ENCODE results near the gene NFATC1. TPM values are rescaled to one million over a fixed set of nuclear protein-coding genes. Genes with fewer than 3 reads are reported as not detected.

The NFATC1 gene
- total and polyA plus RNA-seq, 2 donors (not counting 1 experiment from before 2014, with no cell fraction given), result 0.92 to 4.3 TPM

GRCh38 chr18:79545736-79546171 lies 150.0 kb downstream of the NFATC1 start:
- H4K20me1 ChIP-seq (ENCODE audit: control insufficient read depth, extremely low read depth, insufficient read depth, low read length), result no peaks in the 10 kb centered on the region
- no peak for DNase-seq (ENCODE audit: low read depth in 2 of 2)
- H3K9me3 ChIP-seq (ENCODE audit: control insufficient read depth, insufficient read depth, low read depth, low read length), result no peaks in the 10 kb centered on the region
- H3K4me3 ChIP-seq (replicated peaks in 1 of 4; ENCODE audit: control extremely low read depth in 1 of 4, insufficient read depth in 1 of 4, low read depth in 3 of 4, low read length in 4 of 4), result no peak overlapping the region
- no peaks in the 10 kb centered on the region for H3K4me1 ChIP-seq (ENCODE audit: control insufficient read depth, extremely low read depth, insufficient read depth, low read length)
- TF ChIP-seq EZH2 (IDR thresholded peaks at IDR 0.05; ENCODE audit: low read length, missing control alignments) (no peak), CTCF (conservative IDR thresholded peaks at IDR 0.05 in 1 of 2, IDR thresholded peaks at IDR 0.05 in 1 of 2; ENCODE audit: low read depth in 1 of 2, low read length in 2 of 2) (no peak)
- H3K9ac ChIP-seq (ENCODE audit: insufficient read depth, low read length), result no peak overlapping the region
- no peaks in the 10 kb centered on the region for H3K79me2 ChIP-seq (ENCODE audit: control insufficient read depth, insufficient read depth, low read length)
- no peaks in the 10 kb centered on the region for H3K36me3 ChIP-seq (ENCODE audit: control insufficient read depth, insufficient read depth, low read length)
- no peak overlapping the region for H3K4me2 ChIP-seq (ENCODE audit: extremely low read depth, insufficient read depth, low read length)
- no peak overlapping the region for H3K27ac ChIP-seq (ENCODE audit: insufficient read depth, low read length)
- no peak overlapping the region for H2AFZ ChIP-seq (ENCODE audit: low read length)
- H3K27me3 ChIP-seq (ENCODE audit: control insufficient read depth, insufficient read depth, low read length), result no peaks in the 10 kb centered on the region

GRCh38 chr18:79546781-79547272 lies 151.1 kb downstream of the NFATC1 start:
- Histone ChIP-seq H3K9me3 (ENCODE audit: control insufficient read depth, insufficient read depth, low read depth, low read length) (no peaks in the 10 kb centered on the region), H2AFZ (ENCODE audit: low read length) (no peak overlapping the region), H3K79me2 (ENCODE audit: control insufficient read depth, insufficient read depth, low read length) (no peaks in the 10 kb centered on the region), H3K4me2 (ENCODE audit: extremely low read depth, insufficient read depth, low read length) (no peak overlapping the region), H3K9ac (ENCODE audit: insufficient read depth, low read length) (no peak overlapping the region), H4K20me1 (ENCODE audit: control insufficient read depth, extremely low read depth, insufficient read depth, low read length) (no peaks in the 10 kb centered on the region), H3K4me3 (replicated peaks in 1 of 4; ENCODE audit: control extremely low read depth in 1 of 4, insufficient read depth in 1 of 4, low read depth in 3 of 4, low read length in 4 of 4) (no peak overlapping the region), H3K36me3 (ENCODE audit: control insufficient read depth, insufficient read depth, low read length) (no peaks in the 10 kb centered on the region), H3K27me3 (ENCODE audit: control insufficient read depth, insufficient read depth, low read length) (no peaks in the 10 kb centered on the region), H3K4me1 (ENCODE audit: control insufficient read depth, extremely low read depth, insufficient read depth, low read length) (no peaks in the 10 kb centered on the region), H3K27ac (ENCODE audit: insufficient read depth, low read length) (no peak overlapping the region)
- no peak for TF ChIP-seq CTCF (conservative IDR thresholded peaks at IDR 0.05 in 1 of 2, IDR thresholded peaks at IDR 0.05 in 1 of 2; ENCODE audit: low read depth in 1 of 2, low read length in 2 of 2)
- TF ChIP-seq EZH2 (IDR thresholded peaks at IDR 0.05; ENCODE audit: low read length, missing control alignments), result no peak
- DNase-seq (ENCODE audit: low read depth in 2 of 2), result no peak

GRCh38 chr18:79547413-79548076 lies 151.8 kb downstream of the NFATC1 start:
- Histone ChIP-seq H2AFZ (ENCODE audit: low read length) (no peak overlapping the region), H3K4me2 (ENCODE audit: extremely low read depth, insufficient read depth, low read length) (no peak overlapping the region), H3K9me3 (ENCODE audit: control insufficient read depth, insufficient read depth, low read depth, low read length) (no peaks in the 10 kb centered on the region), H3K79me2 (ENCODE audit: control insufficient read depth, insufficient read depth, low read length) (no peaks in the 10 kb centered on the region), H3K9ac (ENCODE audit: insufficient read depth, low read length) (no peak overlapping the region), H3K36me3 (ENCODE audit: control insufficient read depth, insufficient read depth, low read length) (no peaks in the 10 kb centered on the region), H3K4me1 (ENCODE audit: control insufficient read depth, extremely low read depth, insufficient read depth, low read length) (no peaks in the 10 kb centered on the region), H4K20me1 (ENCODE audit: control insufficient read depth, extremely low read depth, insufficient read depth, low read length) (no peaks in the 10 kb centered on the region), H3K27ac (ENCODE audit: insufficient read depth, low read length) (no peak overlapping the region), H3K4me3 (replicated peaks in 1 of 4; ENCODE audit: control extremely low read depth in 1 of 4, insufficient read depth in 1 of 4, low read depth in 3 of 4, low read length in 4 of 4) (no peak overlapping the region), H3K27me3 (ENCODE audit: control insufficient read depth, insufficient read depth, low read length) (no peaks in the 10 kb centered on the region)
- DNase-seq (ENCODE audit: low read depth in 2 of 2), result no peak
- TF ChIP-seq CTCF (conservative IDR thresholded peaks at IDR 0.05 in 1 of 2, IDR thresholded peaks at IDR 0.05 in 1 of 2; ENCODE audit: low read depth in 1 of 2, low read length in 2 of 2) (no peak), EZH2 (IDR thresholded peaks at IDR 0.05; ENCODE audit: low read length, missing control alignments) (no peak)
